GM18505 (cell line): ENCODE results near the gene KCNAB3.

ENCODE experiments used
- ATAC-seq: cut with Tn5 transposase; IDR thresholded peaks from one replicate; pipeline ENCODE4 v1.9.1; 2021; ENCODE audit not compliant: unreplicated experiment
- POLR2A ChIP-seq: IDR thresholded peaks from 4 replicates; pipeline ENCODE4 v1.6.1; 2011; ENCODE audit warnings: borderline replicate concordance; ENCODE audit not compliant: insufficient read depth, insufficient read length; ENCODE audit errors: extremely low read depth

Gene KCNAB3

GRCh38 chr17:7951143-7951792, 21.6 kb upstream of the KCNAB3 start:
- ATAC-seq = no peak
- TF ChIP-seq POLR2A = peak; percentile 21

GRCh38 chr17:7950578-7950977, 20.9 kb upstream of the KCNAB3 start:
- no peak for ATAC-seq
- no peak for TF ChIP-seq POLR2A

- no peak for ATAC-seq
- no peak for TF ChIP-seq POLR2A
Measured at GRCh38 chr17:7947651-7948050, 18.0 kb upstream of the KCNAB3 start.

- no peak for ATAC-seq
- TF ChIP-seq POLR2A = no peak
Measured at GRCh38 chr17:7946441-7946840, 16.8 kb upstream of the KCNAB3 start.

- no peak for TF ChIP-seq POLR2A
- ATAC-seq = no peak
Measured at GRCh38 chr17:7945651-7946050, 16.0 kb upstream of the KCNAB3 start.

GRCh38 chr17:7944326-7944725, 14.7 kb upstream of the KCNAB3 start:
- TF ChIP-seq POLR2A = no peak
- ATAC-seq = no peak

- no peak for TF ChIP-seq POLR2A
- ATAC-seq = no peak
Measured at GRCh38 chr17:7943291-7943690, 13.6 kb upstream of the KCNAB3 start.

- ATAC-seq = no peak
- no peak for TF ChIP-seq POLR2A
Measured at GRCh38 chr17:7940743-7941142, 11.1 kb upstream of the KCNAB3 start.

GRCh38 chr17:7940034-7940433, 10.4 kb upstream of the KCNAB3 start:
- ATAC-seq = no peak
- TF ChIP-seq POLR2A = no peak

GRCh38 chr17:7935859-7936258, 6.2 kb upstream of the KCNAB3 start:
- ATAC-seq = no peak
- no peak for TF ChIP-seq POLR2A

GRCh38 chr17:7932949-7933348, 3.3 kb upstream of the KCNAB3 start:
- ATAC-seq = no peak
- TF ChIP-seq POLR2A = no peak

GRCh38 chr17:7932483-7932891, 2.8 kb upstream of the KCNAB3 start:
- no peak for TF ChIP-seq POLR2A
- ATAC-seq = peak; percentile 12

- ATAC-seq = peak; percentile 87
- TF ChIP-seq POLR2A = peak; percentile 68
Measured at GRCh38 chr17:7931709-7932482, 2.2 kb upstream of the KCNAB3 start, which contains the start of the genes CNTROB and TRAPPC1. TSS of gene CNTROB (plus strand) at chr17:7932206. CDS start at chr17:7933080, 874 bp downstream. TSS of gene TRAPPC1 (minus strand) at chr17:7931946. CDS start at chr17:7931829, 117 bp downstream.
